Measurements from ENCODE around the gene ADGRD2.

ADGRD2 gene

DNA sequence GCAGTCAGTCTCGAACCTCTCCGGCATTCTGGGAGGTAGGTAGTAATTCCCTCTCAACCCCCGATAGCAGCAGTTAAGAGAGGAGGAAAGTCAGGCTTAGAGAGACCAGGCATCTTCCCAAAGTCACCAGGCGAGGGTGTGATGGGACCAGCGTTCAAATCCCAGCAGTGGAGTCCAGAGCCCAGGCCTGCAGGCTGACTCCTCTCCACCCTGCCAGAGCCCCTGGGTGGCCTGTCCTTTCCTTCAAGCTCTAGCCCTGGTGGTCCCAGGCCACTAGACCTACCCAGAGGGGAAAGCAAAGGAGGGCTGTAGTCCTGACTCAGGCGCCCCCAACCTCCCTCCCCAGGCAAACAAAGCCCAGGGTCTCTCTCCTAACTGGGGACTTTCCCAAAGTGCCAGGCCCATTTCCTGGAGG is 61.2 kb downstream of the ADGRD2 start:
- no peak for DNase-seq (ENCODE audit: low spot score)

GRCh38 chr9:124511891-124512805 is 61.9 kb downstream of the ADGRD2 start:
- DNase-seq (ENCODE audit: low spot score), result no peak

DNA sequence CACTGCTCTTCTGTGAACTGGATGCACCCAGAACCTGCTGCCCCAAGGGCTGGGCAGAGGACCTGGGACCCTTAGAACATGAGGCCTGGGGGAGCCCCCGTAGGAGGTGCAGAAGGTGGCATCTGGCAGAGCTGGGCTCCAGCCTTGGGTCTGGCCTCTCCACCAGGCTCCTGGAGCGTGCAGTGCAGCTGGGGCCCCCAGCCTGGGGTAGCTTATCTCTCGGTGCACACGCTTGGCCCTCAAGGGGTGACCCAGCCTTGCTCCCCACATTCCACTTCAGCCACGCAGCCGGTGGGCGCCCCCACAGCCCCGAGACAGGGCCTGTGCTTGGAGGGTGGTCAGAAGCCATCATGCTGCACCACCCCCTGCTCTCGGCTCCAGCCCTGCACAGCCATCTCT is 62.6 kb downstream of the ADGRD2 start:
- no peak for DNase-seq (ENCODE audit: low spot score)

DNA sequence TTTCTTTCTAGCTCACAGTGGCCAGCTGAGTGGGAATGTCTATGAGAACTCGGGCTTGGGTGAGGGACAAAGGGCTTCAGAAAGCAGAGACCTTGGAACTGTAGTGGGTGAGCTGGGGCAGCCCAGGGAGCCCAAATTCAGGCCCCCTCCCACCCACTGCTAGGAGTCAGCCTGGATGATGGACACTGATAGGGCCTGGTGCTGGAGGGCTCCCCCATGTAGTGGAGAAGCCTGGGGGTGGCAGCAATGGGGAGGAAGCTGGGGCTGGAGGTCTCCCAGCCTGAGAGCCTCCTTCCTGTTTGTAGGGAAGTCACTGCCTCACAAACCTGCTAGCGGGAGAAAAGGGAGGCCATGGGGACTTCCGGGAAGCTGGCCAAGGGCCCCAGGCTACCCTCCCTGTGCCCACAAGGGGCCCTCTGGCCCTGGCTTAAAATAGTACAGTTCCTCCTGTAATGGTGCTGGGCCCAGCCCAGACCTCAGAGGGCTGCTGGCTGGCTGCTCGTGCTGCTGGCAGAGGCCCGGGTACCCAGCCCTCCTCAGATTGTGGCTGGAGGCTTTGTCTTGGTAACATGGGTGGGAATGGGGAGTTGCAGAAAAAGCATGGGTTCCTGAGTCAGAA is 63.2 kb downstream of the ADGRD2 start:
- DNase-seq (ENCODE audit: low spot score), result no peak

- DNase-seq (ENCODE audit: low spot score), result no peak
Observed at GRCh38 chr9:124514125-124514524, 63.9 kb downstream of the ADGRD2 start.

- no peak for DNase-seq (ENCODE audit: low spot score)
Observed at GRCh38 chr9:124514874-124515273, 64.6 kb downstream of the ADGRD2 start.

- no peak for DNase-seq (ENCODE audit: low spot score)
Observed at GRCh38 chr9:124517600-124517999, 67.3 kb downstream of the ADGRD2 start.

- no peak for DNase-seq (ENCODE audit: low spot score)
Observed at GRCh38 chr9:124518116-124518515, 67.9 kb downstream of the ADGRD2 start.

GRCh38 chr9:124520206-124520596 is 70.0 kb downstream of the ADGRD2 start:
- DNase-seq (ENCODE audit: low spot score), result no peak

GRCh38 chr9:124521142-124521541 is 70.9 kb downstream of the ADGRD2 start:
- DNase-seq (ENCODE audit: low spot score), result no peak

DNA sequence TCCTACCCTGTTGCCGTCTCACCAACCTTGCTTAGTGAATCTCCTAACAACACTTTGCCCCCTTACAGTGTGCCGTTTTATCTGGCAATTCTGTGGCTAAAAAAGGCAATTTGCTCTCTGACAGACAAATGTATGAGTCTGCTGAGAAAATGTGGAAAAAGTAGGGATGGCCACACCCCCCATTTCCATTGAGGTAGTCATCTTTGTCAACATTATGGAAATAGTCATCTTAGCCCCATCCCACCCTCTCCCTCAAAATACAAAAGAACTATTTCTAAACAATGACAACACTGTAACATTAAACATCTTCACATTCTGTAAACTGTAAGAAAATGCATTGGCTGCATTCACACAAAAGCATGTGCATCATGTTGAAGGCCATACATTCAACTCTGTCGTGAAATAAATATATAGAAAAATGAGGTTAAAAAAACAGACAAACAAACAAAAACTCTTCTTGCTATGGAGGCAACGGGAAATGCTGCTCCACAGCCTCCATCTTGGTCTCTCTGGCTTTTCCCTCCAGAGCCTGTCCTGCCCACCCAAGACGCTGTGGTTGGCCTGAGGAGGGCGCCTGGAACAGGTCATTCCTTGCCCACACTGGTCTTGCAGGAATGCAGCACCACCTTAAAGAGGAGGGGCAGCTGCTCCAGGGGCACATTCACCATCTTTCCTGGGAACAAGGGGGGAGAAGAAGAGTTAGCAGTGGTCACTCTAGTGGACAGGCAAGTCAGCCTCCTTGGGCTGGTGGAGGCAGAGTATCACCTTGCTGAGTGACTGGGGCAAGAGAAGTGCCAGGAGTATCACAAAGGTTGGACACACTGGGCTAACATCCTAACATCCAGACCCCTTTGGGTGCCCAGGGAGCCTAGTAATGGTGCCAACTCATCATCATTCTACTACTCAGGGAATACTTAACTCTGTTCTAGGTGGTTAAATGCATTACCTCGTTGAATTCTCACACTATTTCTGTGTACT is 72.2 kb downstream of the ADGRD2 start:
- no peak for DNase-seq (ENCODE audit: low spot score)

- no peak for DNase-seq (ENCODE audit: low spot score)
Observed at GRCh38 chr9:124526174-124526573, 75.9 kb downstream of the ADGRD2 start.

DNA sequence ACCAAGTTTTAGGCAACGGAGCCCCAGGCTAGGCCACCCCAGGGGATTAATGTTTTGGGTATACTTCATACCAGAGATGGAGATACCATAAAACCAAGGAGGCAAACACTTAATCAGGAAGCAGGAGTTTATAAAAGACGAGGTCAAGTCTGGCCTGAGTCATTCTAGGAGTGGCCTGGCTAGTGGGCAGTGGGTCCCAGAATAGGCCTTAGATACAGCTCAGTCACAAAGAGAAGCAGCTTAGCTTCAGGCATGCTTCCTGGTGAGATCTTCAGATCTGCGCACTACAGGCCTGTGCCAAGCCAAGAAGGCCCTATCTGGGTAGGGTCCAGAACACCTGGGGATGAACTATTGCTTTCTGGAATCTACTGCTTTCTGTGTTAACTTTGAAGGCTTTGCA is 77.5 kb downstream of the ADGRD2 start:
- no peak for DNase-seq (ENCODE audit: low spot score)
